ENCODE results near the gene ITPK1.

Gene ITPK1

GRCh38 chr14:92931681-92932447 is 183.9 kb downstream of the ITPK1 start:
- no peak for DNase-seq

DNA sequence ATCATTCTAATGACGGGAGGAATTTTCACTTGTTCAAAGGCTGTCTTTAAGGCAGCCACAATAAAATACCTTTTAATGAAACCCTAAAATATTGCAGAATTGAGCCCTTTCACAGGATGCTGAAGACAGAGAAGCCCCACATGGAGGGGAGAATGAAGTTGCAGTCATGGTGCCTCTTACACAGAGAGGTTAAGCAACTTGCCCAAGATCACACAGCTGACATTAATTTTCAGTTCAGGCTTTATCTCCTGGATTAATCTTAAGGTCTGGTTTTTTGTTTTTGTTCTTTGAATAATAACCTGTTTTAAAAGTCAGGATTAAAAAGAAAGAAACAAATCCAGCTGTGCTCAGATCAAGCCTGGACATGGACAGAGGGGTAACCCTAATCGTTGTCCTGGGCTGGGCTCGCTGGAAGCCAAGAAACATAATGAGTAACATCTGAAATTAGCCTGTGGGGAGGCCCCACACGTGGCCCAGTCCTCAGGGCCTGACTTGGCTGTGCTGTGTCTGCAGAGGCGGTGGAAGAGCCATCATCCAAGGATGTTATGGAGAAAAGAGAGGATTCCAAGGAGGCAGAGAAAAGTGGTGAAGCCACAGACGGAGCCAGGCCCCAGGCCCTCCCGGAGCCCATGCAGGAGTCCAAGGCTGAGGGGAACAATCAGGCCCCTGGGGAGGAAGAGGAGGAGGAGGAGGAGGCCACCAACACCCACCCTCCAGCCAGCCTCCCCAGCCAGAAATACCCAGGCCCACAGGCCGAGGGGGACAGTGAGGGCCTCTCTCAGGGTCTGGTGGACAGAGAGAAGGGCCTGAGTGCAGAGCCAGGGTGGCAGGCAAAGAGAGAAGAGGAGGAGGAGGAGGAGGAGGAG is 184.8 kb downstream of the ITPK1 start:
- DNase-seq = no peak

- DNase-seq = no peak
Observed at GRCh38 chr14:92929689-92930608, 185.8 kb downstream of the ITPK1 start.

- DNase-seq = no peak
Observed at GRCh38 chr14:92928961-92929688, 186.6 kb downstream of the ITPK1 start.

GRCh38 chr14:92928258-92928629 is 187.5 kb downstream of the ITPK1 start:
- no peak for DNase-seq

- no peak for DNase-seq
Observed at GRCh38 chr14:92927349-92928257, 188.1 kb downstream of the ITPK1 start.

DNA sequence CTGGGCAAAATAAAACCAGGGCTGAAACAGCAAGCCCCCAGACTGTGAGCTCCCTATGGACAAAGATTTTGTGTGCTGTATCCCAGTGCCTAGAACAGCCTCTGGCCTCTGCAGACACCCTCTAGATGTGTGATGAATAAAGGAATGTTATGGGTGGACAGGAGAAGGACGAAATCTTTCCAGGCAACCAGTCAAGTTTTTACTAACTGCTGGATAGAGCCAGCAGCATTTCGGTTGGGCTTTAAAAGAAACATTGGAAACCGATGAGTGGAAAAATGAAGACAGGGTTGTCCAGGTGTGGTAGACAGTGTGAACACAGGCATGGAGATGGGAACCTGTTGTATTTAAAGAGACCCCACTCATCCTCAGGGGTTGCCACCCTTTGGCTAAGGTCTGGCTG is 188.8 kb downstream of the ITPK1 start:
- no peak for DNase-seq

DNA sequence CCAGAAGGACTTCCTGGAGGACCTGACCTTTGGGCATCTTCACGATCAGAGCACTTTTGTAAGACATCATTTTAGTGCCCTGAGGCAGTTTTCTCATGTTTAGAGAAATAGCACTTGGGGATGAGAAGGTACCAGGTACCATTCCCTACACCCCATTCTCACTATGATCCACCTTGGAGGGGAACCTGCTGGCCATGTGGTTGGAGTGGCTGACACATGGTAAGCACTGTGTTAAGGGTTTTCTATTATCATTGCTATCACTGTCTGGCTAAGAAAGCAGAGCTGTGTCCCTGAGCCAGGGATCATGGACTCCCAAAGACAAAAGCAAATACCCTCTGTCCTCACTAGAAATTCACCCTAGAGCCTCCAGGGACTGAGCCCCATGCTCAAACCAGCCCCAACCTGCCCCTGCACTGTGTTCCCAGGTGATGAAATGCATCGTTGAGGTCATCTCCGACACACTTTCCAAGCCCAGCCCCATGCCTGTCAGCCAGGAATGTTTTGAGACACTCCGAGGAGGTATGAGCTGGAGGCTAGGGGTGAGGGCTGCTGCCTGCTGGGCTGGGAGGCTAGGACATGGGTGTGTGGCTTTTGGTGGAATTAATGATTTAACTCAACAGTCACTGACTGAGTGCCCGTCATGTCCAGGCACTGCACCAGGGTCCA is 189.4 kb downstream of the ITPK1 start:
- DNase-seq = no peak

- no peak for DNase-seq
Observed at GRCh38 chr14:92925446-92925845, 190.3 kb downstream of the ITPK1 start.

GRCh38 chr14:92924247-92924646 is 191.5 kb downstream of the ITPK1 start:
- no peak for DNase-seq

GRCh38 chr14:92923744-92924103 is 192.0 kb downstream of the ITPK1 start:
- DNase-seq = no peak

GRCh38 chr14:92922883-92923743 is 192.6 kb downstream of the ITPK1 start, which contains the start of gene CHGA:
CHGA (plus strand) TSS chr14:92923150; CDS start chr14:92923360, 210 bp downstream.
- peak; percentile 46 for DNase-seq

GRCh38 chr14:92922155-92922735 is 193.5 kb downstream of the ITPK1 start:
- DNase-seq = no peak

DNA sequence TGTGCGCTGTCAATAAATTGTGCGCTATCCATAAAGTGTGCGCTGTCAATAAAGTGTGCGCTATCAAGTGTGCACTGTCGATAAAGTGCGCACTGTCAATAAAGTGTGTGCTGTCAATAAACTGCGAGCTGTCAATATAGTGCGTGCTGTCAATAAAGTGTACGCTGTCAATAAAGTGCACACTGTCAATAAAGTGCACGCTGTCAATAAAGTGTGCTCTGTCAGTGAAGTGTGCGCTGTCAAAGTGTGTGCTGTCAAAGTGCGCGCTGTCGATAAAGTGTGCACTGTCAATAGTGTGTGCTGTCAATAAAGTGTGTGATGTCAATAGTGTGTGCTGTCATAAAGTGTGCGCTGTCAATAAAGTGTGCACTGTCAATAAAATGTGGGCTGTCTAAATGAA is 195.7 kb downstream of the ITPK1 start:
- no peak for DNase-seq

- DNase-seq = no peak
Observed at GRCh38 chr14:92917956-92918355, 197.8 kb downstream of the ITPK1 start.

DNA sequence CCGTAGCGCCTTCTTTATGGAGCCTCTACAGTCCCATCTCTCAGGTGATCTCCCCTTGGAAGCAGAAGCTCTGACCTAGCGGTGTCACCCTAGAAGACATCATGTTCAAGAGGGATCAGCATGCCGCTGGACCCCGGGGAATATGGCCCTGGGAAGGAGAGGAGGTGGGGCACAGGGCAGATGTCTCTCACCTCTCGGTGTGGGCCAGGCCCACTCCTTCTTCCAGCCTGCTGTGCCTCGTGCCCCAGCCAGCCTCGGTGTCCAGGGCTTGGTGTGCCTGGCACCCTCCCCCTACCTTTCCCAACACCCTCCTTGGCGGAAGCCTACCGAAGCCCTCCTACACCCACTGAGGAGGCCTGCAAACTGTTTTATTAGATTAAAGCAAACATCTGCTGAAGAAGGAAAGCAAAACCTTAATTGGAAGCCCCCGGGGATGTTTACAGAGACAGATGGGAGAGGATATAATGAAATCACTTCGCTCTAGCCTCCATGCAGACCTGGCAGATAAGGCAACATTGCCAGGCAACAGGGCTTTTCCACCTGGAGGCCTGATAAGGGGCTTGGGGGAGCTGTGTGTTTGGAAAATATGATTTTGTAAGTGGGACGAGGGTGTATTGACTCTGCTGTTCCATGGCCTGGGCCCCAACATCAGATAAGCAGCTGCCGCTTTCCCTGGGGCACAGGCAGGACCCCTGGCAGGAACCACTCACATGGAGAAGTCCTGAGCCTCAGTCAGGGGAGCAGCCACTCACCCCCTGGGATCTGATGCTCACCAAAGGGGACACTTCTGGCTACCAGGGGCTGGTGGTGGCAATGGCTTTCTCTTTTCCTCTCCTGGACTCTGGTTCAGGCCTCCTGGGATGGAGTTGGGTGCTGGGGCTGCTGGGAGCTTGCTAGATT is 198.4 kb downstream of the ITPK1 start:
- no peak for DNase-seq

GRCh38 chr14:92916201-92916600 is 199.5 kb downstream of the ITPK1 start:
- no peak for DNase-seq

GRCh38 chr14:92914087-92914656 is 201.6 kb downstream of the ITPK1 start:
- DNase-seq = no peak
